ENCODE results near the gene ACACA.
"Not testable (repeated sequence)": the region's sequence is repeated elsewhere in the genome, so short reads cannot be mapped to it uniquely, and the experiment has no call there.

The ACACA gene

GRCh38 chr17:37079065-37079708 is 327.4 kb downstream of the ACACA start:
- TF ChIP-seq EZH2phosphoT487 (IDR thresholded peaks at IDR 0.05; ENCODE audit: borderline replicate concordance, low read length) (no peak), CTCF (IDR thresholded peaks at IDR 0.05; ENCODE audit: low read depth, low read length, poor library complexity, severe bottlenecking) (no peak)
- Histone ChIP-seq H3K27me3 (ENCODE audit: control insufficient read depth, low read length) (no peaks in the 10 kb centered on the region), H3K4me2 (ENCODE audit: low read length) (no peak overlapping the region), H3K79me2 (ENCODE audit: control insufficient read depth, low read length) (no peaks in the 10 kb centered on the region), H3K9me3 (ENCODE audit: control insufficient read depth, insufficient read depth, low read length) (no peaks in the 10 kb centered on the region), H3K36me3 (ENCODE audit: control insufficient read depth, low read length) (no peaks in the 10 kb centered on the region), H4K20me1 (ENCODE audit: control insufficient read depth, insufficient read depth, low read depth, low read length) (no peaks in the 10 kb centered on the region), H3F3A (ENCODE audit: control insufficient read depth, insufficient read depth) (no peaks in the 10 kb centered on the region), H3K4me1 (ENCODE audit: control insufficient read depth, low read length) (no peaks in the 10 kb centered on the region), H3K9me2 (replicated peaks; ENCODE audit: control insufficient read depth, low read length) (no peaks in the 10 kb centered on the region), H3K27ac (ENCODE audit: low read depth, low read length) (no peak overlapping the region), H3K4me3 (ENCODE audit: low read length) (no peak overlapping the region)

GRCh38 chr17:37073464-37073863 is 333.2 kb downstream of the ACACA start:
- H4K20me1 ChIP-seq (ENCODE audit: control insufficient read depth, insufficient read depth, low read depth, low read length); H3K79me2 ChIP-seq (ENCODE audit: control insufficient read depth, low read length); H3K27ac ChIP-seq (ENCODE audit: low read depth, low read length); H3K4me1 ChIP-seq (ENCODE audit: control insufficient read depth, low read length); H3K9me3 ChIP-seq (ENCODE audit: control insufficient read depth, insufficient read depth, low read length); H3K27me3 ChIP-seq (ENCODE audit: control insufficient read depth, low read length); H3F3A ChIP-seq (ENCODE audit: control insufficient read depth, insufficient read depth); H3K36me3 ChIP-seq (ENCODE audit: control insufficient read depth, low read length); H3K9me2 ChIP-seq (replicated peaks; ENCODE audit: control insufficient read depth, low read length); H3K4me3 ChIP-seq (ENCODE audit: low read length); H3K4me2 ChIP-seq (ENCODE audit: low read length): not testable (repeated sequence)

GRCh38 chr17:37069087-37069486 is 337.5 kb downstream of the ACACA start:
- TF ChIP-seq CTCF (IDR thresholded peaks at IDR 0.05; ENCODE audit: low read depth, low read length, poor library complexity, severe bottlenecking), result no peak
- Histone ChIP-seq H3K27ac (ENCODE audit: low read depth, low read length) (no peak overlapping the region), H4K20me1 (ENCODE audit: control insufficient read depth, insufficient read depth, low read depth, low read length) (no peaks in the 10 kb centered on the region), H3K36me3 (ENCODE audit: control insufficient read depth, low read length) (no peaks in the 10 kb centered on the region), H3F3A (ENCODE audit: control insufficient read depth, insufficient read depth) (no peaks in the 10 kb centered on the region), H3K4me2 (ENCODE audit: low read length) (no peak overlapping the region), H3K9me3 (ENCODE audit: control insufficient read depth, insufficient read depth, low read length) (no peaks in the 10 kb centered on the region), H3K27me3 (ENCODE audit: control insufficient read depth, low read length) (0 out of 2 replicates have a peak, but pooled peaks cover 2% of the 10 kb centered on the region), H3K9me2 (replicated peaks; ENCODE audit: control insufficient read depth, low read length) (no peaks in the 10 kb centered on the region), H3K4me1 (ENCODE audit: control insufficient read depth, low read length) (no peaks in the 10 kb centered on the region), H3K4me3 (ENCODE audit: low read length) (no peak overlapping the region), H3K79me2 (ENCODE audit: control insufficient read depth, low read length) (no peaks in the 10 kb centered on the region)

- no peak for TF ChIP-seq EZH2phosphoT487 (IDR thresholded peaks at IDR 0.05; ENCODE audit: borderline replicate concordance, low read length)
- no peak for TF ChIP-seq CTCF (IDR thresholded peaks at IDR 0.05; ENCODE audit: low read depth, low read length, poor library complexity, severe bottlenecking)
- Histone ChIP-seq H3K79me2 (ENCODE audit: control insufficient read depth, low read length) (no peaks in the 10 kb centered on the region), H3K9me2 (replicated peaks; ENCODE audit: control insufficient read depth, low read length) (no peaks in the 10 kb centered on the region), H3K27me3 (ENCODE audit: control insufficient read depth, low read length) (0 out of 2 replicates have a peak, but pooled peaks cover 2% of the 10 kb centered on the region), H3K4me2 (ENCODE audit: low read length) (no peak overlapping the region), H3K4me1 (ENCODE audit: control insufficient read depth, low read length) (no peaks in the 10 kb centered on the region), H4K20me1 (ENCODE audit: control insufficient read depth, insufficient read depth, low read depth, low read length) (no peaks in the 10 kb centered on the region), H3K27ac (ENCODE audit: low read depth, low read length) (no peak overlapping the region), H3K36me3 (ENCODE audit: control insufficient read depth, low read length) (no peaks in the 10 kb centered on the region), H3K4me3 (ENCODE audit: low read length) (no peak overlapping the region), H3K9me3 (ENCODE audit: control insufficient read depth, insufficient read depth, low read length) (no peaks in the 10 kb centered on the region), H3F3A (ENCODE audit: control insufficient read depth, insufficient read depth) (no peaks in the 10 kb centered on the region)
These were observed 338.4 kb downstream of the ACACA start for GRCh38 chr17:37068266-37068665.

All from DOHH2 (cell line).